HG03060 (cell line): ENCODE results near the gene CASP9.

Experiments used
- ATAC-seq: cut with Tn5 transposase; IDR thresholded peaks from one replicate; pipeline ENCODE4 v1.9.1; 2021; ENCODE audit warnings: low read depth, moderate number of reproducible peaks; ENCODE audit not compliant: unreplicated experiment

Gene CASP9

DNA sequence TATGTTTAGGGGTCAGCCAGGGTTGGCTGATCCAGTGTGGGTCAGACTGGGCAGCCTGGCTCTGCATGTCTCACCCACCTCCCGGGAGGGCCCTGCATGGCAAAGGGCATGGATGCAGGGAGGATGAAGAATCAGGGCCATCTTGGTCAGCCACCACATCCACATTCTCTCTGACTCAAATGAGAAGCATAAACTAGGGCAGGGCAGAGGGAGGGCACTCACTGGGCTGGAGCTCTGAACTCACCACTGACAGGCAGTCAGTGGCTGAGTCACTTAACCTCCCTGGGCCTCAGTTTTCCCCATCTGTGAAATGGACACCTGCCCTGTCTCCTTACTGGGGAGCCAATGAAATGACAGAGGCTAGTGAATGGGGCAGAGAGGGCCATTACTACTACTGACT lies 71.8 kb downstream of the CASP9 start:
- ATAC-seq: no peak

DNA sequence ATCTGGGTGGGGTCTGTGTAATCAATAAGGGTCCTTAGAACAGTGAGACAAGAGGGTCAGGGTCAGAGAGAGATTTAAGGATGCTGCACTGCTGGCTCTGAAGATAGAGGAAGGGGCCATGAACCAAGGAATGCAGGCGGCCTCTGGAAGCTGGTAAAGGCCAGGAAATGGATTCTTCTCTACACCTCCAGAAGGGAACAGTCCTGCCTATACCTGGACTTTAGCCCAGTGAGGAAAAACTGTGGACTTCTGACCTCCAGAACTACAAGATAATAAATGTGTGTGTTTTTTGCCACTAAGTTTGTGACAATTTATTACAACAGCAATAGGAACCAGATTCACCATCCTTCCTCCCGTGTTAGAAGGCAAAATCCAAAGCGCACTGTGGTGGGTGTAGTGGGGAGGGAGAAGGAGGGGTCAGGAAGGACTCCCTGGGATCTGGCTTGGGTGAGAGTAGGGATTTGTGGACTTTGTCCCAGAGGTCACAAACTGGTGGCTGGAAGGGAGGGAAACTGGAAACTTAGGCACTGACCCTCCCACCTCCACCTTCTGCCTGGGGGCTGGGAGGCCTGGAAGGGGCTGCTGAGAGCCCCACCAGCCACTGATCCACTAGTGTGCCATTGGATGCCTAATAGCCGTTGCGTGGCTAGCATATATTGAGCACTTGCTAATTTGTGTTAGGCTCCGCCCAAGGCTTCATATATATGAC lies 72.8 kb downstream of the CASP9 start:
- no peak for ATAC-seq

DNA sequence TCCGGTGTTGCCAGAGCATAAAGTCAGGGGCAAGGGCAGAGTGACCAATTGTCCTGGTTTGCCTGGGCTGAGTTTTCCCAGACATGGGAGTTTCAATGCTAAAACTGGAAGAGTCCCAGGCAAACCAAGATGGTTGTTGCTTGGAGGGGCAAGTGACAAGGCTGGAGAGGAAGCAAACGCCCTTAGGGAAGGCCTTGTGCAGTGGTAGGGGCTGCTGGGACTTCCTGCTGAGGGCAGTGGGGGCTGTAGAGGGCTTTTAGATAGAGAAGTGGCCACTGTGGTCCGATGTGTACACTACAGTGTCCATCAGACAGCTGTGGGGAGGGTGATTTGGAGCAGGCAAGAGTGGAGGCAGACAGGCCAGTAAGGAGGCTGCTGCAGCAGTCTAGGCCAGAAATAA lies 74.4 kb downstream of the CASP9 start:
- ATAC-seq: no peak

DNA sequence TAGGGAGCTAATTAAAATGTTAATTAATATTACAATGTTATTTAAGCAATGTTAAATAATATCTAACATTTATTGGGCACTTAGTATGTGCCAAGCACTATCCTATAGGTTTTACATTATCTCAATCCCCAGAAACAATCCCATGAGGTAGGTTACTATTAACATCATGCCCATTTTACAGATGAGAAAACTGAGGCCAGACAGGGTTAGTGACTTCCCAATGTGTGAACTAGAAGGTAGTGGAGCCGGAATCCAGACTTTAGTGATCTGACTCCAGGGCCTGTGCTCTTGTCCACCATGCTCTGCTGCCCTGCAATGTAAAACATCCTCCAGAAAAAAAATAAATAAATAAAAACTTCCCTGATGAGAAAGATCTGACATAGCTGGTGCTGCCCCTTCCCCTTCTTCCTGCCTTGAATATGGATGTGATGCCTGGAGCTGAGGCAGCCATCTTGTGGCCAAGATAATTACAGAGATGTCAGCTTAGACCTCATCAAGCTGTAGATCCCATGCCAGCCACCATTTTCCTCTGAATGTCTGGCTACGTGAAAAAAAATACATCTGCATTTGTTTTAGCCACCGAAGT lies 75.0 kb downstream of the CASP9 start:
- ATAC-seq: no peak

DNA sequence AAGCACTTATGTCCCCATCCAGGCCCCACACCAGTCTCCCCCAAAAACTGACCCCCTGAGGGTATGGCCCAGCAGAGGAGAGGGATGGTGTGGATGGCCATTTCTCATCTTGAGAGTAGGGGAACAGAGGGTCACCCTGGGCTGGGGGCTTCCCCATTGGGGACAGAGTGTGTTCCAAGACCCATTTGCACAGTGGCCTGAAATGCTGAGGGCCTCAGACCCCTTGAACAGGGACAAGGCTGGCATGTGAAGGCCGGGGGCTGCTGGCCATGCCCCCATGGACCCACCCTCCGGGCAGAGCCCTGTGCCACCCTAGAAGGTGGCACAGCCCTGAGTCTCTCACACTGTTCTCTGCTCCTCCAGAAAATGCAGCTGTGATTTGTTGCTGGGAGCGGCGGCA lies 77.8 kb downstream of the CASP9 start:
- no peak for ATAC-seq

DNA sequence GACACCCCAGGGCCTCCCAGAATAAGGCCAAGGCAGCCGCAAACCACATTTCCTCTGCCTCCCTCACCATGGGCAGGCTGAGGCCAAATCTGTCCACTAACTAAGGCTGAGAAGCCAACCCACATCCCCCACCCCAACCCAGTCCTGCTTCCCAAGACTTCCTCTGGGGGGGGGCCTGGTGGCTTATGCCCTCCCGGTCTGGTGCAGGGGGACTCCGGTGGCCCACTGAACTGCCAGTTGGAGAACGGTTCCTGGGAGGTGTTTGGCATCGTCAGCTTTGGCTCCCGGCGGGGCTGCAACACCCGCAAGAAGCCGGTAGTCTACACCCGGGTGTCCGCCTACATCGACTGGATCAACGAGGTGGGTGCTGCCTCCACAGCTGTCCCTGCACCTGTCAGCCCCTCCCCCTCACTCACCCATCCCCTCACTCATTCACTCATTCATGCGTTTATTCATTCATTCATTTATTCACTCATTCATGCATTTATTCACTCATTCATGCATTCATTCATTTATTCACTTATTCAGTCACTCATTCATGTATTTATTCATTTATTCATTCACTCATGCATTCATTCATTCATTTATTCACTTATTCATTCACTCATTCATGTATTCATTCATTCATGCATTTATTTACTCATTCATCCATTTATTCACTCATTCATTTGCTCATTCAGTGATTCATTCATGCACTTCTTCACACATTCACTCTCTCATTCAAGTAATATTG lies 78.5 kb downstream of the CASP9 start:
- no peak for ATAC-seq

DNA sequence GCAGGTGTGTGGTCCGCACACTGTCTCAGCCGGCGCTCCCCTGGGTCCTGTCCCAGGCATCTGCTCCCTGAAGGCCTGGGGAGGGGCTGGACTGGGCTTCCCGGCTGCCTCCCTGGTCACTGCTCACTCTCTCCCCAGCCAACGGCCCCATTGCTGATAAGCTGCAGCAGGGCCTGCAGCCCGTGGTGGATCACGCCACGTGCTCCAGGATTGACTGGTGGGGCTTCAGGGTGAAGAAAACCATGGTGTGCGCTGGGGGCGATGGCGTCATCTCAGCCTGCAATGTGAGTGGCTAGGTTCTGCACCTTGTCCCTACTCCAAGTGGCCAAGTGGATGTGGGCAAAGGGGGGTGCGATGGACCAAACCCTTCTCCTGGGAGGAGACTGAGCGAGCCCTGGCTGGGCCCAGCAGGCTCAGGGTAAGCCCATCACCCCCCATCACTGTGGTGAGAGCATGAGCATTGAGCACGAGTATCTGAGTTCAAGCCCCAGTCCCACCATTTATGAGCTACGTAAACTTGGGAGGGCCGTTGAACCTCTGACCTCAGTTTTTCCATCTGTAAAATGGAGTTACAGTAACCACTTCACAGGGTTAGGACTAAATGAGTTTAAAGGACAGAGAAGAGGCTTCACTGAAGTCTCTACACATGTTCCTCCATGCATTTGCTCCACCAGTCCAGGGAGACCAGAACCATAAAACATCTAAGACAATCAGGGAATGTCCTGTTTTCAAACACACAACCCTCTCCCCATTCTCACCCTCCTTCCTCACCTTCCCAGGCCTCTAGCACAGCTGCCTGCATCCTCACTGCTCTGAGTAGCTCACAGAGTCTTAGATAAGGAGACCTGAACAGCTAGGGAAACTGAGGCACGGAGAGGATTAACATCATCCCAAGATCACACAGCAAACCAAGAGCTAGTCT lies 79.3 kb downstream of the CASP9 start:
- no peak for ATAC-seq

DNA sequence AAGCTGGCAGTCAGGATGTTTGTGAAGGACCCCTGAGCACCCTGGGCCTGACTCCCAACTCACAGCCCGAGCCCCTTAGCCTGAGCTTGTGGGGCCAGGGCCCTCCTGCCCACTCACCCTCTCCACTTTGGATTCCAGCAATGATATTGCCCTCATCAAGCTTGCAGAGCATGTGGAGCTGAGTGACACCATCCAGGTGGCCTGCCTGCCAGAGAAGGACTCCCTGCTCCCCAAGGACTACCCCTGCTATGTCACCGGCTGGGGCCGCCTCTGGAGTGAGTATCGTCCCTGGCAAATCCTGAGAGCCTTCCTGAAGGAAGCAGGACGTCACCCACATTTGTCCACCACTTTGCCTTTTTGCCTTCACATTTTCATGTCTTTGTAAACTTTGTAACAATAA lies 80.7 kb downstream of the CASP9 start:
- ATAC-seq: no peak

DNA sequence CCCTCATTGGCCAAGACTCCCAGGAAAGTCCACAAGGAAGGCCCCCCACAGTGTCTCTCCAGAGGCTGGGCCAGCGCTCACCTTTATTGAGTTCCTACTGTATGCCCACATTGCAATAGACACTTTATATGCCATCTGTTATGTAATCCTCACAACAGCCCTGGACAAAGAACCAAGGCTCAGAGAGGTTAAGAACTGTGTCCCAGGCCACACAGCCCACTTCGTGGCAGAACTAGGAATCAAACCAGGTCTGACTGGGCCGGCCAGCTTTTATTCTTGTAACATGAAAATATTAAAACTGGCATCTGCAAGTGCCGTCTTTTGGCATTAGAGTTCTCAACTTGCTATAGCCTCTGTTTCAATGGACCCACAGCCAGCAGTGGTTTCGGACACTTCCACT lies 81.3 kb downstream of the CASP9 start:
- ATAC-seq: no peak

DNA sequence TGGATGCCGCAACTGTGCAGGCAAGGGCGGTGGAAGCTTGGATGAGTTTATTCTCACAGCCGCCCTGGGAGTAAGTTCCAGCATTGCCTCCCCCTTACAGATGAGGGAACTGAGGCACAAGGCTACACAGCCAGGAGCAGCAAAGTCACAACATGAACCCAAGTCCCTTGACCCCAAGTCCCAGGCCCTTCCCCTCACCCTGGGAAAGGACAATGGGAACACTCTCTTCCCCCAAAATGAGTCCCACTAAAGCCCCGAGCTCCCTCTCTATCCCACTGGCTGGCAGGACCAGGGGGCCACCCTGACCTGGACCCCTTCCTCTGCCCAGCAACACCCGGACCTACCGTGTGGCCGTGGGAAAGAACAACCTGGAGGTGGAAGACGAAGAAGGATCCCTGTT lies 81.9 kb downstream of the CASP9 start:
- ATAC-seq: no peak
